ENCODE data around the gene ITPA. TPM values are rescaled to one million over a fixed set of nuclear protein-coding genes. Genes with fewer than 3 reads are reported as not detected.

Gene ITPA
- total and polyA plus RNA-seq, 2 of the 13 experiments (the other 11 are each of a cell fraction or from before 2014, with no cell fraction given): 60.1 to 103 TPM

DNA sequence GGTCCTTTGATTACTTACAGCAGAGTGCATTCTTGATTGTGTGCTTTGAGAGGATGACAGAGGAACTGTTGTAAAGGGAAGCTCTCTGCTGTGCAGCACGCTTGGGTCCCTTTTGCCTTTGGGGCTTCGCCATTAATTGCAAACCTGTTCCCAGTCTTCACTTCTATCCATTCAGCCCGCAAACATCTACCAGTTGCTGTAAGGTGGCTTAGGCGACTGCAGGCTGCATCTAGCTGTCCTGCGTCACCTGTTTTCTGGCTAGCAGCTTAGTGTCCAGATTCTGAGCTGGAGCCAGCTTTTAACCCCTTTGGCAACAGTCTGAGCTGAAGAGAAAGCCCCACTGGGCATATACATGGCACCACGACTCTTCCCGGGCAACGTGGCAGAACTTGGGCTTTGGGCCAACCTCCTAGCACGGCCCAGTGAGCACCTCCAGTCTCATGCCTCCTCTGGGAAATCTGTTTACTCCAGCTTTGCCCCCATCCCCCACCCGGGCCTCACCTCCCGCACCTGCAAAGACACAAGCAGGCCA lies 47.2 kb upstream of the ITPA start (continued):
- TF ChIP-seq, protein P1, sequence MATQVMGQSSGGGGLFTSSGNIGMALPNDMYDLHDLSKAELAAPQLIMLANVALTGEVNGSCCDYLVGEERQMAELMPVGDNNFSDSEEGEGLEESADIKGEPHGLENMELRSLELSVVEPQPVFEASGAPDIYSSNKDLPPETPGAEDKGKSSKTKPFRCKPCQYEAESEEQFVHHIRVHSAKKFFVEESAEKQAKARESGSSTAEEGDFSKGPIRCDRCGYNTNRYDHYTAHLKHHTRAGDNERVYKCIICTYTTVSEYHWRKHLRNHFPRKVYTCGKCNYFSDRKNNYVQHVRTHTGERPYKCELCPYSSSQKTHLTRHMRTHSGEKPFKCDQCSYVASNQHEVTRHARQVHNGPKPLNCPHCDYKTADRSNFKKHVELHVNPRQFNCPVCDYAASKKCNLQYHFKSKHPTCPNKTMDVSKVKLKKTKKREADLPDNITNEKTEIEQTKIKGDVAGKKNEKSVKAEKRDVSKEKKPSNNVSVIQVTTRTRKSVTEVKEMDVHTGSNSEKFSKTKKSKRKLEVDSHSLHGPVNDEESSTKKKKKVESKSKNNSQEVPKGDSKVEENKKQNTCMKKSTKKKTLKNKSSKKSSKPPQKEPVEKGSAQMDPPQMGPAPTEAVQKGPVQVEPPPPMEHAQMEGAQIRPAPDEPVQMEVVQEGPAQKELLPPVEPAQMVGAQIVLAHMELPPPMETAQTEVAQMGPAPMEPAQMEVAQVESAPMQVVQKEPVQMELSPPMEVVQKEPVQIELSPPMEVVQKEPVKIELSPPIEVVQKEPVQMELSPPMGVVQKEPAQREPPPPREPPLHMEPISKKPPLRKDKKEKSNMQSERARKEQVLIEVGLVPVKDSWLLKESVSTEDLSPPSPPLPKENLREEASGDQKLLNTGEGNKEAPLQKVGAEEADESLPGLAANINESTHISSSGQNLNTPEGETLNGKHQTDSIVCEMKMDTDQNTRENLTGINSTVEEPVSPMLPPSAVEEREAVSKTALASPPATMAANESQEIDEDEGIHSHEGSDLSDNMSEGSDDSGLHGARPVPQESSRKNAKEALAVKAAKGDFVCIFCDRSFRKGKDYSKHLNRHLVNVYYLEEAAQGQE (IDR thresholded peaks at IDR 0.05; ENCODE audit: borderline replicate concordance in 1 of 2, low read depth in 1 of 2, low read length in 2 of 2): no peak
- TF ChIP-seq MIER2 (CRISPR knock-in tag; IDR thresholded peaks at IDR 0.05) (0 out of 2 replicates have a peak, but pooled peaks have one; percentile 34), PAF1 (CRISPR knock-in tag; IDR thresholded peaks at IDR 0.05) (peak; percentile 66; the same call in 1 of the 2 replicates), AGO2 (optimal IDR thresholded peaks at IDR 0.05; ENCODE audit: low read depth, low read length) (peak; percentile 67), ZNF460 (CRISPR knock-in tag; IDR thresholded peaks at IDR 0.05; ENCODE audit: borderline replicate concordance) (no peak), SMC3 (IDR thresholded peaks at IDR 0.05; ENCODE audit: low read length) (no peak), HNRNPH1 (optimal IDR thresholded peaks at IDR 0.05; ENCODE audit: low read depth, low read length) (no peak), ZNF264 (CRISPR knock-in tag; IDR thresholded peaks at IDR 0.05) (no peak), AHR (CRISPR knock-in tag; IDR thresholded peaks at IDR 0.05) (0 out of 2 replicates have a peak, but pooled peaks have one; percentile 6), HDAC1 (CRISPR knock-in tag; IDR thresholded peaks at IDR 0.05) (peak; percentile 28; the same call in 1 of the 2 replicates), TOE1 (CRISPR knock-in tag; IDR thresholded peaks at IDR 0.05) (no peak), SATB2 (CRISPR knock-in tag; IDR thresholded peaks at IDR 0.05) (no peak), ZMYM2 (CRISPR knock-in tag; IDR thresholded peaks at IDR 0.05) (0 out of 2 replicates have a peak, but pooled peaks have one; percentile 34), ZNF331 (CRISPR knock-in tag; IDR thresholded peaks at IDR 0.05) (0 out of 2 replicates have a peak, but pooled peaks have one; percentile 17), PRPF4 (IDR thresholded peaks at IDR 0.05; ENCODE audit: low read depth, low read length, poor library complexity, severe bottlenecking) (peak; percentile 87), ETV5 (CRISPR knock-in tag; IDR thresholded peaks at IDR 0.05; ENCODE audit: borderline replicate concordance) (no peak), FOXP1 (IDR thresholded peaks at IDR 0.05) (no peak), FOXP1 (CRISPR knock-in tag; IDR thresholded peaks at IDR 0.05) (0 out of 2 replicates have a peak, but pooled peaks have one; percentile 23)
- TF ChIP-seq, protein P2, sequence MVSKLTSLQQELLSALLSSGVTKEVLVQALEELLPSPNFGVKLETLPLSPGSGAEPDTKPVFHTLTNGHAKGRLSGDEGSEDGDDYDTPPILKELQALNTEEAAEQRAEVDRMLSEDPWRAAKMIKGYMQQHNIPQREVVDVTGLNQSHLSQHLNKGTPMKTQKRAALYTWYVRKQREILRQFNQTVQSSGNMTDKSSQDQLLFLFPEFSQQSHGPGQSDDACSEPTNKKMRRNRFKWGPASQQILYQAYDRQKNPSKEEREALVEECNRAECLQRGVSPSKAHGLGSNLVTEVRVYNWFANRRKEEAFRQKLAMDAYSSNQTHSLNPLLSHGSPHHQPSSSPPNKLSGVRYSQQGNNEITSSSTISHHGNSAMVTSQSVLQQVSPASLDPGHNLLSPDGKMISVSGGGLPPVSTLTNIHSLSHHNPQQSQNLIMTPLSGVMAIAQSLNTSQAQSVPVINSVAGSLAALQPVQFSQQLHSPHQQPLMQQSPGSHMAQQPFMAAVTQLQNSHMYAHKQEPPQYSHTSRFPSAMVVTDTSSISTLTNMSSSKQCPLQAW (CRISPR knock-in tag; IDR thresholded peaks at IDR 0.05): peak; percentile 41; the same call in 1 of the 2 replicates
- TF ChIP-seq, protein P3, sequence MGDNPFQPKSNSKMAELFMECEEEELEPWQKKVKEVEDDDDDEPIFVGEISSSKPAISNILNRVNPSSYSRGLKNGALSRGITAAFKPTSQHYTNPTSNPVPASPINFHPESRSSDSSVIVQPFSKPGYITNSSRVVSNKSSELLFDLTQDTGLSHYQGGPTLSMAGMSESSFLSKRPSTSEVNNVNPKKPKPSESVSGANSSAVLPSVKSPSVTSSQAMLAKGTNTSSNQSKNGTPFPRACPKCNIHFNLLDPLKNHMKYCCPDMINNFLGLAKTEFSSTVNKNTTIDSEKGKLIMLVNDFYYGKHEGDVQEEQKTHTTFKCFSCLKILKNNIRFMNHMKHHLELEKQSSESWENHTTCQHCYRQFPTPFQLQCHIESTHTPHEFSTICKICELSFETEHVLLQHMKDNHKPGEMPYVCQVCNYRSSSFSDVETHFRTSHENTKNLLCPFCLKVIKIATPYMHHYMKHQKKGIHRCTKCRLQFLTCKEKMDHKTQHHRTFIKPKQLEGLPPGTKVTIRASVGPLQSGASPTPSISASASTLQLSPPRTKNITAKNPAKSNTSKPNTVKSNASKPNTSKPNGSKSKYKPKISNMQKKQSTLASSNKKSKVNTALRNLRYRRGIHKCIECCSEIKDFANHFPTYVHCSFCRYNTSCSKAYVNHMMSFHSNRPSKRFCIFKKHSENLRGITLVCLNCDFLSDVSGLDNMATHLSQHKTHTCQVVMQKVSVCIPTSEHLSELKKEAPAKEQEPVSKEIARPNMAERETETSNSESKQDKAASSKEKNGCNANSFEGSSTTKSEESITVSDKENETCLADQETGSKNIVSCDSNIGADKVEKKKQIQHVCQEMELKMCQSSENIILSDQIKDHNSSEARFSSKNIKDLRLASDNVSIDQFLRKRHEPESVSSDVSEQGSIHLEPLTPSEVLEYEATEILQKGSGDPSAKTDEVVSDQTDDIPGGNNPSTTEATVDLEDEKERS (CRISPR knock-in tag; IDR thresholded peaks at IDR 0.05): no peak
- TF ChIP-seq, protein P4, sequence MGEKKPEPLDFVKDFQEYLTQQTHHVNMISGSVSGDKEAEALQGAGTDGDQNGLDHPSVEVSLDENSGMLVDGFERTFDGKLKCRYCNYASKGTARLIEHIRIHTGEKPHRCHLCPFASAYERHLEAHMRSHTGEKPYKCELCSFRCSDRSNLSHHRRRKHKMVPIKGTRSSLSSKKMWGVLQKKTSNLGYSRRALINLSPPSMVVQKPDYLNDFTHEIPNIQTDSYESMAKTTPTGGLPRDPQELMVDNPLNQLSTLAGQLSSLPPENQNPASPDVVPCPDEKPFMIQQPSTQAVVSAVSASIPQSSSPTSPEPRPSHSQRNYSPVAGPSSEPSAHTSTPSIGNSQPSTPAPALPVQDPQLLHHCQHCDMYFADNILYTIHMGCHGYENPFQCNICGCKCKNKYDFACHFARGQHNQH (CRISPR knock-in tag; IDR thresholded peaks at IDR 0.05): no peak

All from HepG2 (cell line).